HEK293T (cell line): ENCODE measurements around the gene SAV1.
"Not testable (repeated sequence)": the region's sequence is repeated elsewhere in the genome, so short reads cannot be mapped to it uniquely, and the experiment has no call there.

Source experiments
- CTCF ChIA-PET: fragments of 350-600 bp; formaldehyde crosslinking; extraction: SDS; loops from one replicate; lab custom pipeline; 2021; ENCODE audit warnings: antibody characterized with exemption, inconsistent platforms; lab: Yijun Ruan, JAX
- POLR2A ChIA-PET: fragments of 350-600 bp; formaldehyde crosslinking; extraction: SDS; loops from one replicate; lab custom pipeline; 2020; ENCODE audit warnings: antibody characterized with exemption, inconsistent platforms; lab: Yijun Ruan, JAX
- DNase-seq: peaks from one replicate; pipeline ENCODE4 v3.0.0; 2012; ENCODE audit warnings: mixed read lengths; ENCODE audit errors: extremely low spot score
- ARNT ChIP-seq: fragments of 450-650 bp; IDR thresholded peaks from 2 replicates; pipeline ENCODE4 v1.6.1; 2017; ENCODE audit warnings: mild to moderate bottlenecking
- BHLHE40 ChIP-seq: fragments of 450-650 bp; IDR thresholded peaks from 2 replicates; pipeline ENCODE4 v1.6.1; 2016; ENCODE audit warnings: mild to moderate bottlenecking, moderate library complexity, borderline replicate concordance
- CTBP1 ChIP-seq: fragments of 450-650 bp; IDR thresholded peaks from 2 replicates; pipeline ENCODE4 v1.6.1; 2016; ENCODE audit warnings: borderline replicate concordance
- ELF4 ChIP-seq: fragments of 450-650 bp; IDR thresholded peaks from 2 replicates; pipeline ENCODE4 v1.6.1; 2017; ENCODE audit warnings: antibody characterized with exemption
- FOXA1 ChIP-seq: fragments of 450-650 bp; IDR thresholded peaks from 2 replicates; pipeline ENCODE4 v1.6.1; 2016; ENCODE audit warnings: mild to moderate bottlenecking
- FOXK2 ChIP-seq: fragments of 450-650 bp; IDR thresholded peaks from 2 replicates; pipeline ENCODE4 v1.6.1; 2016; ENCODE audit warnings: mild to moderate bottlenecking
- FOXM1 ChIP-seq: fragments of 450-650 bp; IDR thresholded peaks from 2 replicates; pipeline ENCODE4 v1.6.1; 2017; ENCODE audit warnings: mild to moderate bottlenecking, borderline replicate concordance
- HDGF ChIP-seq: fragments of 450-650 bp; IDR thresholded peaks from 2 replicates; pipeline ENCODE4 v1.6.1; 2017; ENCODE audit warnings: antibody characterized with exemption, borderline replicate concordance
- L3MBTL2 ChIP-seq: fragments of 450-650 bp; conservative IDR thresholded peaks from 2 replicates; pipeline ENCODE4 v1.6.1; 2016; ENCODE audit warnings: mild to moderate bottlenecking
- LEF1 ChIP-seq: fragments of 450-650 bp; IDR thresholded peaks from 2 replicates; pipeline ENCODE4 v1.6.1; 2017; ENCODE audit warnings: mild to moderate bottlenecking, borderline replicate concordance
- NFRKB ChIP-seq: fragments of 450-650 bp; IDR thresholded peaks from 2 replicates; pipeline ENCODE4 v1.6.1; 2016; ENCODE audit warnings: mild to moderate bottlenecking, moderate library complexity
- PKNOX1 ChIP-seq: fragments of 450-650 bp; IDR thresholded peaks from 2 replicates; pipeline ENCODE4 v1.6.1; 2016
- SP1 ChIP-seq: fragments of 450-650 bp; IDR thresholded peaks from 2 replicates; pipeline ENCODE4 v1.6.1; 2017
- SUZ12 ChIP-seq: fragments of 450-650 bp; IDR thresholded peaks from 2 replicates; pipeline ENCODE4 v1.6.1; 2016; ENCODE audit warnings: mild to moderate bottlenecking
- TARDBP ChIP-seq: fragments of 450-650 bp; IDR thresholded peaks from 2 replicates; pipeline ENCODE4 v1.6.1; 2016
- ZNF384 ChIP-seq: fragments of 450-650 bp; IDR thresholded peaks from 2 replicates; pipeline ENCODE4 v1.6.1; 2016

The SAV1 gene

GRCh38 chr14:50668826-50669143 lies 679 bp upstream of the SAV1 start:
- no peak for DNase-seq
- POLR2A ChIA-PET, result interaction anchor here (0.6 to 1.4 kb wide), 21 partner anchors 9 to 706 kb away, joined by 3 to 26 read pairs (median 3); partner anchors contain the start of gene ATL1
- CTCF ChIA-PET, result interaction anchor here (0.9 kb wide), 1 partner anchor 52 kb away, joined by 4 read pairs; no protein-coding TSS in a partner anchor
- TF ChIP-seq L3MBTL2 (no peak; the same call in 1 of the 2 replicates), PKNOX1 (0 out of 2 replicates have a peak, but pooled peaks have one; percentile 18)

GRCh38 chr14:50667684-50667995 lies 466 bp downstream of the SAV1 start:
- CTCF ChIA-PET, result no interaction called here
- POLR2A ChIA-PET, result interaction anchor here (0.9 to 1.4 kb wide), 15 partner anchors 10 to 704 kb away, joined by 3 to 26 read pairs (median 4); no protein-coding TSS in a partner anchor
- TF ChIP-seq SUZ12, result no peak
- TF ChIP-seq CTBP1, result no peak
- no peak for TF ChIP-seq ARNT
- no peak for TF ChIP-seq LEF1
- TF ChIP-seq FOXM1, result no peak
- no peak for TF ChIP-seq HDGF
- TF ChIP-seq NFRKB, result no peak
- no peak for TF ChIP-seq ZNF384
- no peak for TF ChIP-seq SP1
- TF ChIP-seq L3MBTL2, result no peak
- TF ChIP-seq FOXK2, result no peak
- TF ChIP-seq PKNOX1, result no peak
- no peak for TF ChIP-seq ELF4
- no peak for TF ChIP-seq FOXA1
- TF ChIP-seq BHLHE40, result no peak
- TF ChIP-seq TARDBP, result no peak
- peak; percentile 19 for DNase-seq

- peak; percentile 33 for DNase-seq
- CTCF ChIA-PET, result interaction anchor here (0.7 kb wide), 1 partner anchor 425 kb away, joined by 3 read pairs; no protein-coding TSS in a partner anchor
- POLR2A ChIA-PET, result interaction anchor here (1.1 to 1.5 kb wide), 2 partner anchors 9 to 10 kb away, joined by 4 read pairs; no protein-coding TSS in a partner anchor
- no peak for TF ChIP-seq CTBP1
- TF ChIP-seq FOXM1, result no peak
- no peak for TF ChIP-seq LEF1
- peak; percentile 90 for TF ChIP-seq PKNOX1
- TF ChIP-seq HDGF, result no peak
- TF ChIP-seq ZNF384, result peak; percentile 65
These were observed 1.1 kb downstream of the SAV1 start for GRCh38 chr14:50666772-50667683.

- CTCF ChIA-PET, POLR2A ChIA-PET, DNase-seq: not testable (repeated sequence)
These were observed 2.8 kb downstream of the SAV1 start for GRCh38 chr14:50665300-50665699.

GRCh38 chr14:50664579-50664978 lies 3.5 kb downstream of the SAV1 start:
- POLR2A ChIA-PET, DNase-seq, CTCF ChIA-PET: not testable (repeated sequence)

- ChIA-PET POLR2A (interaction anchor here (1.2 to 4.7 kb wide), 3 partner anchors 7 to 100 kb away, joined by 3 to 26 read pairs (median 4); partner anchors contain the start of genes ATL1 and SAV1), CTCF (no interaction called here)
- no peak for DNase-seq
- TF ChIP-seq BHLHE40 (no peak), TARDBP (no peak), FOXM1 (no peak), HDGF (no peak), PKNOX1 (no peak)
These were observed 8.7 kb downstream of the SAV1 start for GRCh38 chr14:50659327-50659974.
